ENCODE data around the gene OR51I2.

Gene OR51I2

DNA sequence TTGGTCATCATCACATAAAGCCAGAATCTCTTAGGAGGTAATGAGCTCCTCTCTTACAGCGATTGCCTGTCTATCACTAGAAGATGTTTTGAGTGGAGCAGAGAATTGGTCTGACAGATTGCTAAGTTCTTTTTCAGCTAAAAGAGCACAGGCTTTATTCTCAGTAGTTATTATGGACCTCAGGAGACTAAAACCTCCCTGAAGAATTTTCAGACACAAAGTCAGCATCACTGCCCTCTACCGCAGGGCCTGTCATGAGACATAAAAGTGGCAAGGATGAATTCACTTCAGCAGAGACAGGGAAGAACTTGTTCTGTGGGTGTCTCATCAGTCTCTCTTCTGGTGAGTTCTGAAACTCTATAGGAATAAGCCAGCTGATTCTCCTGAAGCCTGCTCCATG is at the start of gene OR51I2:
TSS of gene OR51I2 (plus strand) at position 301 of the 400 bp plus-strand sequence. CDS start 4,166 bp downstream, outside the sequence.
- DNase-seq (ENCODE audit: low read depth in 2 of 2), result no peak

GRCh38 chr11:5405173-5405572 is 44.0 kb upstream of the OR51I2 start:
- DNase-seq (ENCODE audit: low read depth in 2 of 2), result no peak

- DNase-seq (ENCODE audit: low read depth in 2 of 2), result no peak
Observed at GRCh38 chr11:5420993-5421392, 28.1 kb upstream of the OR51I2 start.

- no peak for DNase-seq (ENCODE audit: low read depth in 2 of 2)
Observed at GRCh38 chr11:5421811-5422210, 27.3 kb upstream of the OR51I2 start, which contains the start of gene OR51Q1. Gene OR51Q1, plus strand, starts transcription at chr11:5422111. Its CDS starts 90 bp downstream, at chr11:5422201.

- DNase-seq (ENCODE audit: low read depth in 2 of 2), result no peak
Observed at GRCh38 chr11:5423131-5423530, 26.0 kb upstream of the OR51I2 start.

GRCh38 chr11:5441414-5441813 is 7.7 kb upstream of the OR51I2 start, which contains the start of gene OR51I1:
Gene OR51I1, minus strand, starts transcription at chr11:5441514. Its CDS starts 0 bp downstream, at chr11:5441514.
- no peak for DNase-seq (ENCODE audit: low read depth in 2 of 2)

- no peak for DNase-seq (ENCODE audit: low read depth in 2 of 2)
Observed at GRCh38 chr11:5443835-5444393, 5.2 kb upstream of the OR51I2 start.

GRCh38 chr11:5449432-5449831 is 309 bp downstream of the OR51I2 start:
- DNase-seq (ENCODE audit: low read depth in 2 of 2), result no peak

- DNase-seq (ENCODE audit: low read depth in 2 of 2), result no peak
Observed at GRCh38 chr11:5460983-5461621, 12.0 kb downstream of the OR51I2 start.

- DNase-seq (ENCODE audit: low read depth in 2 of 2), result no peak
Observed at GRCh38 chr11:5467527-5467926, 18.4 kb downstream of the OR51I2 start.

- no peak for DNase-seq (ENCODE audit: low read depth in 2 of 2)
Observed at GRCh38 chr11:5473921-5474320, 24.8 kb downstream of the OR51I2 start.

GRCh38 chr11:5476186-5476819 is 27.2 kb downstream of the OR51I2 start:
- peak in 1 of 2 donors; percentile 5 for DNase-seq (ENCODE audit: low read depth in 2 of 2)

GRCh38 chr11:5486003-5486402 is 36.9 kb downstream of the OR51I2 start:
- no peak for DNase-seq (ENCODE audit: low read depth in 2 of 2)

DNA sequence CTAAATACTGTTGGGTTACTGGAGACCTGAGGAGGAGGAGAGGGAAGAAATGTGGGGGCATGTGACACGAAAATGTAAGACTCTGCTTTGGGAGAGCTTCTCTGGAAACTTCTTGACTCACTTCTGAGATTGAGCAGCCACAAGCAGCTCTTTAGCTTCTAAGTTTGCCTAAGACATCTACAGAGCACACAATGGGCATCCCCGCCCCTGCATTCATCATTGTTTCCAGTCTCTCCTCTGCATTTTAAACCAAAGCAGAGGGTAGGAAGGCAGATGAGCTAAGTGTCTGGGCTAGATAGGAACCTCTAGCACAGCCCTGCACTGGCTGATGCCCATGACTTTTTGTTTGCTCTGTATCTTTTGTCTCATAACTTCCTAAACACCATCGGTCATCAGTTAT is 37.3 kb downstream of the OR51I2 start:
- DNase-seq (ENCODE audit: low read depth in 2 of 2), result no peak

GRCh38 chr11:5488385-5488784 is 39.3 kb downstream of the OR51I2 start, which contains the start of gene OR52D1:
Gene OR52D1, plus strand, starts transcription at chr11:5488685. Its CDS starts 22 bp downstream, at chr11:5488707.
- no peak for DNase-seq (ENCODE audit: low read depth in 2 of 2)

- no peak for DNase-seq (ENCODE audit: low read depth in 2 of 2)
Observed at GRCh38 chr11:5488798-5489399, 39.8 kb downstream of the OR51I2 start.

GRCh38 chr11:5489576-5490357 is 40.6 kb downstream of the OR51I2 start:
- no peak for DNase-seq (ENCODE audit: low read depth in 2 of 2)

DNA sequence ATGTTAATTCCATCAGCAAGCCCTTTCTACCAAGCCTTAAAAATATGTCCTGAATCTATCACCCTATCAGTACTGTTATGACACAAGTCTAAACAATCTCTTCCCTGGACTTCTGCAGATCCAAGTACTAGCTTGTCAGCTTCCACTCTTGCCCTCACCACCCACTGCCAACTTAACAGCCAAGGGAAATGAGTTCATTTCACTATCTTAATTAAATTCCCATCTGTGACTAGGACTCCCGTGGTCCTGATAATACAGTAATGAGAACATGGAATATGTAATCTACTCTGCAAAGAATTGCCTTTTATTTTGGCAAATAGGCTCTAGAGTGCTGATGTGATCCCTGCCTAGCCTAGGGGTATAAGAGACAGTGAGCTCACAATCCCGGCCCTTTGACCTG is 50.5 kb downstream of the OR51I2 start:
- no peak for DNase-seq (ENCODE audit: low read depth in 2 of 2)

DNA sequence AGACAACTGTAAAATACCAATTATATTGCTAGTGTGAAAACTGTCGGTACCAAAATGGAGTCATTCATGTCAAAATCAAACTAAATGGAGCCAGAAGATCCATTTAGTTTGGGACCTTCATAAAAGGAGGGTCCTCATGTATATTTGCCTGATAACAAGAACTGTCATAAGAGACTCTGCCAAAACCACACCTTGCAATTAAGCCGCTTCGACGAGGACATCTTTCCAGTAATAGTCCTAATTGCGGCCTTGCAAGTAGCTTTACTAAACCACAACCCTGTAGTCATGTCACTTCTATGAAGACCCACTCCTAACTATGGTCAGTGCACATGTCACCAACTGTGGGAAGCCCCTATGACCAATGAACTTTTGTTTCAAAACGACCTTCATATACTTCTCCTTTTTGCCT is 51.3 kb downstream of the OR51I2 start:
- DNase-seq (ENCODE audit: low read depth in 2 of 2), result no peak

GRCh38 chr11:5504403-5504921 is 55.3 kb downstream of the OR51I2 start:
- DNase-seq (ENCODE audit: low read depth in 2 of 2), result no peak

DNA sequence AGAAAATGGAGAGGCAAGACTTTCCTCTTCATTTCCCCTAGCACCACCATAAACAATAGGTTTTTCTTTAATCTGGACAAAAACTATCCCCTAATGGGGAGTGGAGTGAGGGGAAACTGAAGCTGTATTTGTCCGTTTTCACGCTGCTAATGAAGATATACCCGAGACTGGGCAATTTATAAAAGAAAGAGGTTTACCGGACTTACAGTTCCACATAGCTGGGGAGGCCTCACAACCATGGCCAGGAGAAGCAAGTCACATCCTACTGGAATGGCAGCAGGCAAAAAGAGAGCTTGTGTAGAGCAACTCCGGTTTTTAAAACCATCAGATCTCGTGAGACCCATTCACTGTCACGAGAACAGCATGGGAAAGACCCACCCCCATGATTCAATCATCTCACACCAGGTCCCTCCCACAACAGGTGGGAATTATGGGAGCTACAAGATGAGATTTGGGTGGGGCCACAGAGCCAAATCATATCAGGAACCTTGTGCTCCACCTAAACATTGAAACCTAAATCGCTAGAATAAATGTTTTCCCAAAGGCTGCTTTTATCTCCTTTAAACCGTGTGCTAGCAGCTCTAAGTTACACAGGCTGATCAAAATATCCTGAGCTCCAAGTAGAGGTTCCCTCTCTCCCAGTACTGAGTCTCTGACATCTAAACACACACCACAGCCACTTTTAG is 56.4 kb downstream of the OR51I2 start:
- DNase-seq (ENCODE audit: low read depth in 2 of 2), result no peak

Data from stimulated activated CD4-positive, alpha-beta T cell treated with anti-CD3 and anti-CD28 coated beads, Interleukin-1b, Interleukin-23, amount 100 ng/mL, for 4 hours (primary cell).